OCI-LY7 (cell line): ENCODE results near the gene HID1. TPM values are rescaled to one million over a fixed set of nuclear protein-coding genes. Genes with fewer than 3 reads are reported as not detected.

Experiments
- BruUV-seq: library from RNA; stranded (reverse); fragments of 400-500 nt; replicated peaks from 2 replicates; lab custom pipeline; 2021; lab: Mats Ljungman, UMichigan
- CTCF ChIA-PET: fragments of 300-600 bp; sonication (Branson Sonifier 250); formaldehyde crosslinking; loops from one replicate; lab custom pipeline; 2022; ENCODE audit warnings: antibody characterized with exemption; ENCODE audit not compliant: unreplicated experiment; lab: Charles Lee
- POLR2A ChIA-PET: fragments of 300-600 bp; sonication (Branson Sonifier 250); formaldehyde crosslinking; loops from one replicate; lab custom pipeline; 2022; ENCODE audit warnings: antibody characterized with exemption; lab: Charles Lee
- DNase-seq: peaks from one replicate; pipeline ENCODE4 v3.0.0-alpha.2; 2015; ENCODE audit warnings: low spot score
- H2AFZ ChIP-seq: fragments of 200-600 bp; sonication (generic), shearing (Covaris generic); 2 replicates; pipeline ENCODE4 v1.6.1; 2014; ENCODE audit warnings: mild to moderate bottlenecking, antibody characterized with exemption, low read length, moderate library complexity
- H3K27ac ChIP-seq: fragments of 200-600 bp; sonication (generic); 2 replicates; pipeline ENCODE4 v1.5.1; 2014; ENCODE audit warnings: mixed run types, low read depth, mild to moderate bottlenecking, moderate library complexity, low read length, inconsistent platforms; ENCODE audit not compliant: poor library complexity, severe bottlenecking
- H3K36me3 ChIP-seq: fragments of 200-600 bp; sonication (generic); 2 replicates; pipeline ENCODE4 v1.6.1; 2014; ENCODE audit warnings: mild to moderate bottlenecking, antibody characterized with exemption, low read length, moderate library complexity, mixed read lengths; ENCODE audit not compliant: insufficient read depth
- H3K4me1 ChIP-seq: fragments of 200-600 bp; sonication (generic); 2 replicates; pipeline ENCODE4 v1.5.1; 2014; ENCODE audit warnings: mild to moderate bottlenecking, low read length; ENCODE audit not compliant: insufficient read depth, poor library complexity, severe bottlenecking
- H3K4me2 ChIP-seq: fragments of 200-600 bp; sonication (generic); 2 replicates; pipeline ENCODE4 v1.6.1; 2014; ENCODE audit warnings: mild to moderate bottlenecking, low read length
- H3K4me3 ChIP-seq: fragments of 200-600 bp; sonication (generic); 2 replicates; pipeline ENCODE4 v1.5.1; 2014; ENCODE audit warnings: mild to moderate bottlenecking, low read depth, low read length; ENCODE audit not compliant: poor library complexity, severe bottlenecking
- H3K79me2 ChIP-seq: fragments of 200-600 bp; sonication (generic); 2 replicates; pipeline ENCODE4 v1.6.1; 2016; ENCODE audit warnings: low read depth, mild to moderate bottlenecking, low read length, moderate library complexity, mixed read lengths; ENCODE audit not compliant: insufficient read depth
- H3K9me2 ChIP-seq: fragments of 200-600 bp; sonication (generic); 2 replicates; pipeline ENCODE4 v1.6.1; 2016; ENCODE audit warnings: mild to moderate bottlenecking, low read length, mixed read lengths; ENCODE audit not compliant: insufficient read depth
- H3K9me3 ChIP-seq: fragments of 200-600 bp; sonication (generic); 2 replicates; pipeline ENCODE4 v1.6.1; 2014; ENCODE audit warnings: mild to moderate bottlenecking, mixed run types, low read length, mixed read lengths
- H4K20me1 ChIP-seq: fragments of 200-600 bp; sonication (generic); 2 replicates; pipeline ENCODE4 v1.6.1; 2014; ENCODE audit warnings: mild to moderate bottlenecking, antibody characterized with exemption, low read length, moderate library complexity, mixed read lengths; ENCODE audit not compliant: insufficient read depth
- EZH2phosphoT487 ChIP-seq: fragments of 200-600 bp; sonication (generic); IDR thresholded peaks from 2 replicates; pipeline ENCODE4 v1.6.1; 2018; ENCODE audit warnings: low read depth, borderline replicate concordance, mild to moderate bottlenecking, mixed run types, antibody characterized with exemption, low read length, moderate library complexity, mixed read lengths
- intact Hi-C: fragments of 100-400 bp; cut with micrococcal nuclease; formaldehyde crosslinking; loops from one replicate; pipeline ENCODE4 v1.10.0; 2022; ENCODE audit not compliant: unreplicated experiment
- total RNA-seq, 2 experiments: library from RNA; depleted of rRNA in 1 of 2; stranded (reverse); fragments of >200 nt in 1 of 2; shearing (Covaris generic) in 1 of 2; gene quantifications; 2 replicates each; pipeline ENCODE4 v1.2.3, GENCODE V29; 2014 to 2022
- TF ChIP-seq, protein P1 (sequence below): fragments of 200-600 bp; sonication (generic); conservative IDR thresholded peaks from 2 replicates; pipeline ENCODE4 v1.5.1; 2014; ENCODE audit warnings: mild to moderate bottlenecking, antibody characterized with exemption, low read length, moderate library complexity, mixed read lengths

The HID1 gene
- total RNA-seq, 2 experiments from 2014 or later = 0.35 to 8.5 TPM

DNA sequence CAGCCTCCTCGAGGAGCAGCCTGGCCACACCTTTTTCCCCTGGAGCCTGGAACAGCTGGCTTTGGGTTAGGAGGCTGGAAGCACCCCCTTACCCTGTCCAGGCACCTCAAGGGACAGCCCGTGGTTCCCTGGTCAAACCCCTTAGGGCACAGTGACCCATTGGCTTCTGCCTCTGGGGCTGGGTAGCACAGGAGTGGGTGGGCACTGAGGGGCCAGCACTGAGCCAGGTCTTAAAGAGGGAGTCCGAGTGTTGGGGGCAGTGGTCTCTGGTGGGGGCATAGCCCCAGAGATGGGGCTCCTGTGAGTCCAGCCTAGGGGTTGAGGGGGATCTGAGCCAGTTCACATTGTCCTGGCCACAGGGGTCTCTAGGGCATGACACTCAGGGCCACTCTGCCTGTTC lies 21.5 kb downstream of the HID1 start:
- no peaks in the 10 kb centered on the region for H3K9me3 ChIP-seq
- H2AFZ ChIP-seq = no peak overlapping the region
- no peaks in the 10 kb centered on the region for H4K20me1 ChIP-seq
- no peaks in the 10 kb centered on the region for H3K79me2 ChIP-seq
- intact Hi-C loops = no loop called here
- H3K36me3 ChIP-seq = no peaks in the 10 kb centered on the region
- H3K4me3 ChIP-seq = no peak overlapping the region
- no peak overlapping the region for H3K4me2 ChIP-seq
- CTCF ChIA-PET = interaction anchor here (2.2 kb wide), 1 partner anchor 10 kb away, joined by 9 read pairs; no protein-coding TSS in a partner anchor
- no peaks in the 10 kb centered on the region for H3K9me2 ChIP-seq
- H3K27ac ChIP-seq = no peak overlapping the region
- TF ChIP-seq EZH2phosphoT487 = no peak
- TF ChIP-seq, protein P1, sequence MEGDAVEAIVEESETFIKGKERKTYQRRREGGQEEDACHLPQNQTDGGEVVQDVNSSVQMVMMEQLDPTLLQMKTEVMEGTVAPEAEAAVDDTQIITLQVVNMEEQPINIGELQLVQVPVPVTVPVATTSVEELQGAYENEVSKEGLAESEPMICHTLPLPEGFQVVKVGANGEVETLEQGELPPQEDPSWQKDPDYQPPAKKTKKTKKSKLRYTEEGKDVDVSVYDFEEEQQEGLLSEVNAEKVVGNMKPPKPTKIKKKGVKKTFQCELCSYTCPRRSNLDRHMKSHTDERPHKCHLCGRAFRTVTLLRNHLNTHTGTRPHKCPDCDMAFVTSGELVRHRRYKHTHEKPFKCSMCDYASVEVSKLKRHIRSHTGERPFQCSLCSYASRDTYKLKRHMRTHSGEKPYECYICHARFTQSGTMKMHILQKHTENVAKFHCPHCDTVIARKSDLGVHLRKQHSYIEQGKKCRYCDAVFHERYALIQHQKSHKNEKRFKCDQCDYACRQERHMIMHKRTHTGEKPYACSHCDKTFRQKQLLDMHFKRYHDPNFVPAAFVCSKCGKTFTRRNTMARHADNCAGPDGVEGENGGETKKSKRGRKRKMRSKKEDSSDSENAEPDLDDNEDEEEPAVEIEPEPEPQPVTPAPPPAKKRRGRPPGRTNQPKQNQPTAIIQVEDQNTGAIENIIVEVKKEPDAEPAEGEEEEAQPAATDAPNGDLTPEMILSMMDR = no peak
- no TSS peak for BruUV-seq
- H3K4me1 ChIP-seq = no peaks in the 10 kb centered on the region
- POLR2A ChIA-PET = interaction anchor here (0.6 kb wide), 1 partner anchor 176 kb away, joined by 3 read pairs; no protein-coding TSS in a partner anchor
- DNase-seq = no peak

DNA sequence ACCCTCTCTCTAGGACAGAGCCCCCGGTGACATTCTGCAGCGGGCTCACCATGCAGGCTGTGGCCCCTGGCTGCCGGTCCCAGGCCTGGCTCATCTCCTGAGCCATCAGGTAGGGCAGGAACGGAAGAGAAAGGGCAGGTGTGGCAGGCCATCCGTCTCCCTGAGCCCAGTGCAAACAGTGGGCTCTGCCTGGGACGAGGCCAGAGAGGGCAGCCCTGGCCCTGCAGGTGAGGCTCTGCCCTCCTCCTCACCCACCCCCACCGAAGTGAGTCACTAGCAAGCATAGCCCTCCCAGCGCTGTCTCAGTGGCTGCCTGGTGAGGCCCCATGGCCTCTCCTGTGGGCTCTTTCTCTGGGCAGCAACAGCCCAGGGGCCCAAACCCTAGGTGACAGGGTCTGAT lies 22.4 kb downstream of the HID1 start:
- H3K4me1 ChIP-seq = no peaks in the 10 kb centered on the region
- no peaks in the 10 kb centered on the region for H3K79me2 ChIP-seq
- intact Hi-C loops = no loop called here
- no peak overlapping the region for H2AFZ ChIP-seq
- H3K9me2 ChIP-seq = no peaks in the 10 kb centered on the region
- H3K4me3 ChIP-seq = no peak overlapping the region
- ChIA-PET POLR2A (no interaction called here), CTCF (interaction anchor here (2.2 kb wide), 1 partner anchor 11 kb away, joined by 9 read pairs; no protein-coding TSS in a partner anchor)
- no TSS peak for BruUV-seq
- no peaks in the 10 kb centered on the region for H4K20me1 ChIP-seq
- H3K36me3 ChIP-seq = no peaks in the 10 kb centered on the region
- H3K4me2 ChIP-seq = no peak overlapping the region
- no peak overlapping the region for H3K27ac ChIP-seq
- no peak for DNase-seq
- H3K9me3 ChIP-seq = no peaks in the 10 kb centered on the region
- TF ChIP-seq EZH2phosphoT487 = no peak
- TF ChIP-seq, protein P1 = no peak

DNA sequence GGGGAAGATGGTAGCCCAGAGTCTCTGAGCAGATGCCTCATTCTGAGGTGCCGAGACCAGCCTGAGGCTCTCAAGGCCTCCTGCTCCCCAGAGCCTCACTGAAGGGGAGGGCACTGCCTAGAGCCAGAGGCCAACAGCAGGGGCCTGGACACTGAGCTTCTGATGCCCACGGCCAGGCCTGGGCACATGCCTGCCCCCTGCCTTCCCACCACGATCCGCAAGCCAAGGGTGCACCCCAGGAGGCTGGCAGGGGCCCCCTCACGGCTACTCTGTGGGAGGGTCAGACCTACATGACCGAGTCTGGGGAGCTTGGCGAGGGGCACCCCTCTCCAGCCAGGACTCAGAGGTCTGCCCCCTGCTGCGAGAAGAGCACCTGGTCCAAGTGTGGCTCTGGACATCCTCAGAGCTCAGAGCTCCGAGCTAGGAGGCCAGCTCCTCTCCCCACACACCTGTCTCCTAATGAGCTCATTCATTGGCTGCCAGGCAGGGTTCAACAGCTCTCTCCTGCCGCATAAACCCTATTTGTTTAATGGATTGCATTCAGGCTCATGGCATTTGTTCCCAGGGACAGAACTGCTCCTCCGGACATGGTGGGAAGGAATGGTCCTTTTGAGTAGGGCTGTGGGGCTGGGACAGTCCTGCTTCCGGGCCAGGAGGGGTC lies 23.0 kb downstream of the HID1 start:
- POLR2A ChIA-PET = no interaction called here
- Histone ChIP-seq H4K20me1 (no peaks in the 10 kb centered on the region), H3K27ac (no peak overlapping the region), H3K79me2 (no peaks in the 10 kb centered on the region), H3K36me3 (no peaks in the 10 kb centered on the region), H3K9me2 (no peaks in the 10 kb centered on the region), H3K4me1 (no peaks in the 10 kb centered on the region), H3K4me2 (no peak overlapping the region), H2AFZ (no peak overlapping the region), H3K9me3 (no peaks in the 10 kb centered on the region), H3K4me3 (no peak overlapping the region)
- CTCF ChIA-PET = interaction anchor here (0.7 to 2.2 kb wide), 2 partner anchors 8 to 11 kb away, joined by 4 to 9 read pairs; no protein-coding TSS in a partner anchor
- DNase-seq = no peak
- intact Hi-C loops = no loop called here
- TF ChIP-seq EZH2phosphoT487 = no peak
- TF ChIP-seq, protein P1 = no peak
- no TSS peak for BruUV-seq
